Ishikawa (cell line): ENCODE measurements around the gene KDM3A.

Experiments
- CEBPB ChIP-seq: IDR thresholded peaks from 2 replicates; pipeline ENCODE4 v1.6.1; 2012
- CREB1 ChIP-seq: IDR thresholded peaks from 2 replicates; pipeline ENCODE4 v1.6.1; 2012; ENCODE audit warnings: low read depth
- EGR1 ChIP-seq: IDR thresholded peaks from 2 replicates; pipeline ENCODE4 v1.6.1; 2012
- EP300 ChIP-seq: IDR thresholded peaks from 2 replicates; pipeline ENCODE4 v1.6.1; 2012; ENCODE audit warnings: borderline replicate concordance
- FOXM1 ChIP-seq: IDR thresholded peaks from 2 replicates; pipeline ENCODE4 v1.6.1; 2012; ENCODE audit warnings: low read depth, borderline replicate concordance
- NFIC ChIP-seq: IDR thresholded peaks from 2 replicates; pipeline ENCODE4 v1.6.1; 2012
- RAD21 ChIP-seq: IDR thresholded peaks from 2 replicates; pipeline ENCODE4 v1.6.1; 2012; ENCODE audit warnings: low read depth
- REST ChIP-seq: IDR thresholded peaks from 2 replicates; pipeline ENCODE4 v1.6.1; 2012; ENCODE audit warnings: low read depth, mild to moderate bottlenecking
- TAF1 ChIP-seq: IDR thresholded peaks from 2 replicates; pipeline ENCODE4 v1.6.1; 2012; ENCODE audit warnings: low read depth, mild to moderate bottlenecking
- TCF12 ChIP-seq: IDR thresholded peaks from 2 replicates; pipeline ENCODE4 v1.6.1; 2012; ENCODE audit warnings: low read depth
- TEAD4 ChIP-seq: IDR thresholded peaks from 2 replicates; pipeline ENCODE4 v1.6.1; 2012
- YY1 ChIP-seq: IDR thresholded peaks from 2 replicates; pipeline ENCODE4 v1.6.1; 2012; ENCODE audit warnings: low read depth
- ZBTB7A ChIP-seq: IDR thresholded peaks from 2 replicates; pipeline ENCODE4 v1.6.1; 2012; ENCODE audit warnings: low read depth
- TF ChIP-seq, protein P1 (sequence below): IDR thresholded peaks from 2 replicates; pipeline ENCODE4 v1.6.1; 2012
- TF ChIP-seq, protein P2 (sequence below): IDR thresholded peaks from 2 replicates; pipeline ENCODE4 v1.6.1; 2012

Gene KDM3A

GRCh38 chr2:86440631-86441391, at the start of gene KDM3A:
KDM3A (plus strand) TSS chr2:86441371; CDS start chr2:86442048, 677 bp downstream.
- TF ChIP-seq YY1 (peak; percentile 96), FOXM1 (no peak), ZBTB7A (peak; percentile 89; the same call in 1 of the 2 replicates), TAF1 (peak; percentile 81; the same call in 1 of the 2 replicates), REST (no peak), RAD21 (no peak), TEAD4 (peak; percentile 27; the same call in 1 of the 2 replicates), CREB1 (no peak; the same call in none of the 2 replicates), EP300 (peak; percentile 45; the same call in 1 of the 2 replicates), TCF12 (peak; percentile 77), EGR1 (peak; percentile 74), CEBPB (peak; percentile 69), NFIC (no peak)
- TF ChIP-seq, protein P1, sequence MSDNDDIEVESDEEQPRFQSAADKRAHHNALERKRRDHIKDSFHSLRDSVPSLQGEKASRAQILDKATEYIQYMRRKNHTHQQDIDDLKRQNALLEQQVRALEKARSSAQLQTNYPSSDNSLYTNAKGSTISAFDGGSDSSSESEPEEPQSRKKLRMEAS, result peak; percentile 100
- TF ChIP-seq, protein P2, sequence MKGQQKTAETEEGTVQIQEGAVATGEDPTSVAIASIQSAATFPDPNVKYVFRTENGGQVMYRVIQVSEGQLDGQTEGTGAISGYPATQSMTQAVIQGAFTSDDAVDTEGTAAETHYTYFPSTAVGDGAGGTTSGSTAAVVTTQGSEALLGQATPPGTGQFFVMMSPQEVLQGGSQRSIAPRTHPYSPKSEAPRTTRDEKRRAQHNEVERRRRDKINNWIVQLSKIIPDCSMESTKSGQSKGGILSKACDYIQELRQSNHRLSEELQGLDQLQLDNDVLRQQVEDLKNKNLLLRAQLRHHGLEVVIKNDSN, result peak; percentile 89

DNA sequence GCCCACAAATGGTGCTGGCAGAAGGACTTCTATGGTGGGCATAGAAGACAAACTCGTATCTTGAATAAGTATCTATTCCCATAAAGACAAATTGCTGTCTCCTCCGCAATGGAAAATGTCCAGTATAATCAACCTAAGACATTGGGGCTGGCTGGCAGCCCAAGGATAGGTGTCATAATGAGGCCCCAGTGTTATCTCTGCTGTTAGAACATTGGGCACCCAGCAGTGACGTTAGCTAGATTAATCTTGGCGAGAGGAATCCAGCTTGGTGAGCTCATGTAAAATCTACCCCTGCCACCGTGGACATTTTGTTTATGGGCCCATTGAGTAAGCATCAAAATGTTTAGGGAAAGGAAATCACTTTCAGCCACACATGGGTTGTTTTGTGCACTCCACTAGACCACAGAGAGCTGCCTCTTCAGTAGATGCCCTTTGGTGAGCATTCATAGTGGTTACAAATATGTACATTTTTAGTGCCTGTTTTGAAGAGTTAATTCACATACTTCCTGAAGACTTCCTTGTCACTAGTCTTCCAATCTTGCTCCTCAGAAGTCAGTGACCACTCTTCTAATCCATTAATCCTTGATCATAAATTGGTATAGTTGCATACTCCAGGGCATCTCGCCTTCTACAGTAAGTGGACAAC, 48.2 kb upstream of the KDM3A start:
- TF ChIP-seq YY1, result no peak
- TF ChIP-seq, protein P2, result no peak

DNA sequence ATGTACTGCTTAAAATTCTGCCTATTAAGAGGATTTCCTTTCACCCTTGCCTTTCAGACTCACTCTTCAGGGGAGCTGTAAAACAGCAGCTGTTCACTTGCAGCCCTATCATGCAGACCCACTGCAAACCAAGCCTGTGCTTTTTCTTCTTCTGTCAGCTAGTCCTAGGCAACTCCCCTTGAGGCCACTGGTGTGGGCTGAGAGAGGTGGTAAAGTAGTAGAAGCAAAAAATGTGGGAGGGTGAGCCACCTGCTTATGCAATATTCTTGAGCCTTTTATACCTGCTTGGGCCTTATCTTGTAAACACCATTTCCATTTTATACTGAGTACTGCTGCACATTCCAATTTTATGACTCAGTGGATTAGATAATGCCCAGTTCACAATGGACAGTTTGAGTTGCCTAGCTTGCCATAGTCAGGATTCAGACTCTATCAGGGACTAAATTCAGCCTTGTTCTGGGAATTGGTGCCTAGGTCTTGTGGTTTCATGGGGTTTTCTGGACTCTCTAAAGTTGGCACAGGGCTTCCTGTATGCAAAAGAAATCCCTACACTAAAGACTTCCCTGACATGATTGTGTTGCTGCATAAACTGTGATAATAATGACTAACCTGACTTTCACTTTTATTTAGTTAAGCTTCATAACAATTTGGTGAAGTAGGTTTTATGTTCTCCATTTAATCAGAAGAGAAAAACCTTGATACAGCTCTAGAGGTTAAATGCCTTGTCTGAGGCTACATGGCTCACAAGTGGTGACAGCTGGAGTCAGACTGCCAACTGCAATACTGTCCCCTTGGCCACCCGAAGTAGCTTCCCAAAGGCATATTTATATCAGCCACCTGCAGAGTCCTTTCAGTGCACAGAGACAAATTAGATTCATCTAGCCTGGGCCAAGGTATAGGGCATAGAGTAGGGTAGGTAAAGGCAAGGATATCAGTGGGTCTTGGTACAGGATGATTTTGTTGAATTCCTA, 47.4 kb upstream of the KDM3A start:
- TF ChIP-seq EP300, result no peak; the same call in 1 of the 2 replicates
- 0 out of 2 replicates have a peak, but pooled peaks have one; percentile 20 for TF ChIP-seq YY1
- TF ChIP-seq TCF12, result peak; percentile 24; the same call in 1 of the 2 replicates
- TF ChIP-seq, protein P1, result 0 out of 2 replicates have a peak, but pooled peaks have one; percentile 16
- peak; percentile 71 for TF ChIP-seq TEAD4
- peak; percentile 90 for TF ChIP-seq CEBPB
- no peak for TF ChIP-seq EGR1

DNA sequence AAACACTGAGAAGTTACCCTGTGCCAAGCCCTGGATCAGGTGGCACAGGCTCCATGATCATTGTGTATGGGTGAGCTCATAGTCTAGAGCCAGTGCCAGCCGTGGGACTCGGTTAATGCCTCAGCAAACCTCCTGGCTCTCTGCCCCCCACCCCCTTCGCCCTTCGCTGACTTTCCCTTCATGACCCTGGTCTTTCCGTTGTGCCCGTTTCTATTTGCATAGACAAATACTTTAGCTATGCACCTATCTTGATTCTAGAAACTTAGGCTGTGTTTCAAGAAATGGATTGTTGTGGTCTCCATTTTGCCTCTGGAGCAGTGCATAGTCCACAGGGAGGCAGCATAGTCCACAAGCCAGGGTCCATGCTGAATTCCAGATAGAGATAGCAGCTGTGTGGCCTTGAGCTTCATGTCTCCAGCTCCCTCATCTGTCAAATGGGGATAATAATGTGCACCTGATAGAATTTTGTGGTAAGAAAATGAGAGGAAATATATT, 44.8 kb upstream of the KDM3A start:
- TF ChIP-seq TEAD4 (0 out of 2 replicates have a peak, but pooled peaks have one; percentile 27), YY1 (peak; percentile 79), RAD21 (peak; percentile 78), CEBPB (no peak), REST (no peak), EP300 (no peak)
- TF ChIP-seq, protein P1, result no peak
